Activated naive CD4-positive, alpha-beta T cell treated with anti-CD3 and anti-CD28 coated beads, Interleukin-2, amount 50 U/mL, for 72 hours (primary cell): Measurements from ENCODE around the gene IRF7. TPM values are rescaled to one million over a fixed set of nuclear protein-coding genes. Genes with fewer than 3 reads are reported as not detected.
A peak's percentile ranks its signal among the peaks of the same experiment; 100 is the strongest.

Source experiments
- ATAC-seq, 2 donors: fragments of 150-1000 bp; cut with Tn5 transposase; 2 replicates each; pipeline ENCODE4 v1.10.0; 2021; ENCODE audit warnings: mild to moderate bottlenecking in 2 of 2, moderate library complexity in 2 of 2
- DNase-seq, 2 donors: peaks; one replicate each; pipeline ENCODE4 v3.0.0; 2021 to 2022; ENCODE audit warnings: low spot score in 2 of 2
- H3K27ac Mint-ChIP-seq, 2 donors: one replicate each; pipeline ENCODE4 v1.8.0; 2022; ENCODE audit warnings: mild to moderate bottlenecking in 2 of 2, mixed read lengths in 2 of 2
- H3K36me3 Mint-ChIP-seq, 2 donors: one replicate each; pipeline ENCODE4 v1.8.0; 2022; ENCODE audit warnings: mixed read lengths in 2 of 2
- H3K9me3 Mint-ChIP-seq, 2 donors: one replicate each; pipeline ENCODE4 v1.8.0; 2022; ENCODE audit warnings: mixed read lengths in 2 of 2
- total RNA-seq, 2 donors: library from RNA; stranded (reverse); gene quantifications; one replicate each; pipeline ENCODE4 v1.2.3, GENCODE V29; 2022

The IRF7 gene
- total RNA-seq, 2 donors from 2014 or later, result 25.3 to 104 TPM

- DNase-seq, result no peak
- H3K9me3 Mint-ChIP-seq, result no peaks in the 10 kb centered on the region
- peak overlapping the region; percentile 44 to 87 for H3K27ac Mint-ChIP-seq
- H3K36me3 Mint-ChIP-seq, result peaks cover 0 to 13% of the 10 kb centered on the region in 2 donors
- no peak for ATAC-seq
Observed at GRCh38 chr11:616320-617198, 809 bp upstream of the IRF7 start.

DNA sequence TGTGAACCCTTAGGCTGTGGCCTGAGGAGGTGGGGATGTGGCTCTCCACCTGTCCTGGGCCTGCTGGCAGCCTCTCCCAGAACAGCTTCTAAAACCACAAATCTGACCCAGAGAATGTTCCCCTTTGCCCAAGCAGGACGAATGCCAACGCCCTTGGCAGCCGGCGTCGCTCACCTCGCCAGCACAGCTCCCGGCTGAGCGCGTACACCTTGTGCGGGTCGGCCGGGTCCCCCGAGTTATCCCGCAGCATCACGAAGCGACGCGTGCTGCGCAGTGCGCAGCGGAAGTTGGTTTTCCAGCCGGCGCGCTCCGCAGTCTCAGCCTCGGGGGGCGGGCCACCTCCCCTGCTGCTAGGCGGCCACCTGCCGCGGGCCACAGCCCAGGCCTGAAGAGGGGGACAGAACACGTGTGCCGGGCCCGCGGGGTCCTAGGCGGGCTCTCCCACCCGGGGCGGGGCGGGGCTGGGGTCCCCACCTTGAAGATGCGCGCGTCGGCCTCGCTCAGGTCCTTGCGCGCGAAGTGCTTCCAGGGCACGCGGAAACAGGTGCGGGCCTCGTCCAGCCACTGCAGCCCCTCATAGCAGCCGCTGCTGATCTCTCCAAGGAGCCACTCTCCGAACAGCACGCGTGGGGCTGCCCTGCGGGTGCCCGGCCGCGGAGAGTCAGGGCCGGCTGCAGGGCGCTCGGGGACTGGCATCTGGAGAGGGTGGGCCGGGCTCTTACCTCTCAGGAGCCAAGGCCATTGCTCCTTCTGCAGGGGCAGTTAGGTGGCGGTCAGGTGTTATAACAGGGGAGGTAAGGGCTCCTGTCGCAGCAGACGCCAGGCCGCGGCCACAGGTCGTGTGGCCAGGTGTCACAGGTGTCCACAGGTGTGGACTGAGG lies 887 bp downstream of the IRF7 start:
- peaks cover 0 to 13% of the 10 kb centered on the region in 2 donors for H3K36me3 Mint-ChIP-seq
- DNase-seq (no peak), ATAC-seq (peak in 1 of 2 donors; percentile 1)
- peak overlapping the region; percentile 87 to 92 for H3K27ac Mint-ChIP-seq
- no peaks in the 10 kb centered on the region for H3K9me3 Mint-ChIP-seq

DNA sequence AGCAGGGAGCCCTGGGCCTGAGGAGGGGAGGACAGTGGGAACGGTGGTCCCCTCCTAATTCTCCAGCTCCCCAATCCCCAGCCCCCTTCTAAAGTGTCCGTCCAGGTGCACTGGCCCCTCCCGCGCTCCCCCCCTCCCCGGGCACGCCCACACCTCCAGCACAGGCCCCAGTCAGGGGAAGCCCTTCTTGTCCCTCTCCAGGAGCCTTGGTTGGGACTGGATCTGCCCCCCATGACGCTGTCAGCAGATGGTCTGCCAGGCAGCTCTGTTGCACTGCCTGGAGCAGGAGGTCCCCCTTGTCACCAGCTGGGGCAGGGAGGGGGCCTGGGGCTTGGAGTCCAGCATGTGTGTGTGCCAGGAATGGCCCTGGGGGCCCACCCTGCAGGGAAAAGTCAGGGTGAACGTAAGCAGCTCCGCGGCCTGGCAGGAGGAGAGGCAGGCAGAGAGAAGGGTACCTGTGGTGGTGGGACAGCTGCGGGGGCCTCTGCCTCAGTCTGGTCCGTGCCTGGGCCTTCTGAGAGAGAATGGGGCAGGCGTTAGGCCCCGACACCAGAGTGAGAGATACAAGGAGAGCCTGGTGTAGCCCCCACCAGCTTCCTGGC lies 1.6 kb downstream of the IRF7 start:
- ATAC-seq (peak in 1 of 2 donors; percentile 0), DNase-seq (no peak)
- H3K27ac Mint-ChIP-seq, result peak overlapping the region; percentile 82 to 92

GRCh38 chr11:613369-613968 lies 2.3 kb downstream of the IRF7 start:
- DNase-seq (peak in 1 of 2 donors; percentile 68), ATAC-seq (peak; percentile 17 to 40)
- Mint-ChIP-seq H3K36me3 (peaks cover 0 to 13% of the 10 kb centered on the region in 2 donors), H3K27ac (peak overlapping the region; percentile 44 to 82), H3K9me3 (no peaks in the 10 kb centered on the region)

More for the DNA sequence above, 1.6 kb downstream of the IRF7 start:
- Mint-ChIP-seq H3K36me3 (peaks cover 0 to 13% of the 10 kb centered on the region in 2 donors), H3K9me3 (no peaks in the 10 kb centered on the region)

GRCh38 chr11:612961-613300 lies 2.8 kb downstream of the IRF7 start:
- H3K27ac Mint-ChIP-seq, result peak overlapping the region; percentile 35 to 68
- no peak for DNase-seq

DNA sequence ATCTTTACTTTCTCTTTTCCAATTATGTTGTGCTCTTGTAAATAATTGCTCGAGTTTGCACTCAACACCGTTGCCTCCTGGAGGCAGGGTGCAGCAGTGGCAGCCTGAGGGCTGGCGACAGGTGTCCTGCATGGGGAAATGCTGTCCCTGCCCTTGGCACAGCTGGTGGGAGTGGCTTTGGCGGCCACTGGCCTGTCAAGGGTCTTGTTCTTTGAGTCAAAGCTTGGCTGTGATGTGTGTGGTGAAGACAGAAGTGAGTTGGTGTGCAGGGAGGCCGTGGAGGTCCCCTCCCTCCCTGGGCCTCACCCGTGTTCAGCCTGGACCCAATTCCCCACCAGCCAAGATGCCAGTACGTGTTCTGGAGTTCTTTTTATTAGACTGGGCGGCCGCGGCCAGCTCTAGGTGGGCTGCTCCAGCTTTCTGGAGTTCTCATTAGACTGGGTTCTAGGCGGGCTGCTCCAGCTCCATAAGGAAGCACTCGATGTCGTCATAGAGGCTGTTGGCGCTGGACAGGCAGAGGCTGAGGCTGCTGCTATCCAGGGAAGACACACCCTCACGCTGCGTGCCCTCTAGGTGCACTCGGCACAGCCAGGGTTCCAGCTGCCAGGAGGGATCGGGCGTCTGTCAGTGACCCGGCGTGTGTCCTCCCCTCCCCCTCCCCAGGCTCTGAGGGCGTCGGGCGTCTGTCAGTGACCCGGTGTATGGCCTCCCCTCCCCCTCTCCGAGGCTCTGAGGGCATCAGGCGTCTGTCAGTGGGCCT lies 3.4 kb downstream of the IRF7 start:
- DNase-seq, result no peak
- no peak for ATAC-seq
- H3K27ac Mint-ChIP-seq, result peak overlapping the region; percentile 35 to 88
- H3K36me3 Mint-ChIP-seq, result peaks cover 0 to 13% of the 10 kb centered on the region in 2 donors
- no peaks in the 10 kb centered on the region for H3K9me3 Mint-ChIP-seq

More at GRCh38 chr11:612961-613300, 2.8 kb downstream of the IRF7 start:
- no peak for ATAC-seq
- Mint-ChIP-seq H3K9me3 (no peaks in the 10 kb centered on the region), H3K36me3 (peaks cover 0 to 13% of the 10 kb centered on the region in 2 donors)

DNA sequence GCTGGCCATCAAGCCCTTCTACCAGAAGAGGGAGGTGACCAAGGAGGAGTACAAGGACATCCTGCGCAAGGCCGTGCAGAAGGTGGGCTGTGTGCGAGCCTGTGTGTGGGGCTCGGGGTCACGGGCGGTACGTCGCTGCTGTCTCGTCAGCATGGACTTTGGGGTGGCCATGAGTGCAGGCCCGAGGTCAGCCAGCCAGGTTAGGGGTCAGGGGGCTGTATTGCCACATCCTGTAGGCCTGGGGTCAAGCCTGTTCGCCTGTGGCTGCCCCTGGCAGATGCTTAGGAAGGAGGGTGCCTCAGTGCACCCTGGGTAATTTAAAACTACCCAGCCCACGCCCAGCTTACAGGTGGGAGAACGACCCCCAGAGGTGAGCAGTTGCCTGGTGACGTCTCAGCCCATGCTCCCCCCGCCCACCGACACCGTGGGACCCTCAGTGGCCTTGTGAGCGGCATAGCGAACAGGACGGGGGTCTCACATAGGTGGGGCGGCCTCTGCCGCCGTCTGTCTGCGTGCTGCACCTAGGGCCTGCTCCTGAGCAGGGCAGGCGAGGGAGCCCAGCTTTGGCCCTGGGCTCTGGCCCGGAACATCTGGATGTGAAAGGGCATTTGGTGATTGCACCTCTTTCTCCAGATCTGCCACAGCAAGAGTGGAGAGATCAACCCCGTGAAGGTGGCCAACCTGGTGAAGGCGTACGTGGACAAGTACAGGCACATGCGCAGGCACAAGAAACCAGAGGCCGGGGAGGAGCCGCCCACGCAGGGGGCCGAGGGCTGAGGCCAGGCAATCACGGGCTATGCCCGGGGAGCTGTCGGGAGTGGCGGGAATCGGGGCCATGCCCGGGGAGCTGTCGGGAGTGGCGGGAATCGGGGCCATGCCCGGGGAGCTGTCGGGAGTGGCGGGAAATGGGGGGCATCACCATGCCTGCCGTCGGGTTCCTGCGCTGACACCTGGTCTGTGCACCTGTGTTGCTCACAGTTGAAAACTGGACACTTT lies 4.5 kb downstream of the IRF7 start:
- no peaks in the 10 kb centered on the region for H3K9me3 Mint-ChIP-seq
- H3K36me3 Mint-ChIP-seq, result peaks cover 0 to 21% of the 10 kb centered on the region in 2 donors
- no peak for ATAC-seq
- DNase-seq, result no peak
- H3K27ac Mint-ChIP-seq, result peak overlapping the region; percentile 81 to 92

DNA sequence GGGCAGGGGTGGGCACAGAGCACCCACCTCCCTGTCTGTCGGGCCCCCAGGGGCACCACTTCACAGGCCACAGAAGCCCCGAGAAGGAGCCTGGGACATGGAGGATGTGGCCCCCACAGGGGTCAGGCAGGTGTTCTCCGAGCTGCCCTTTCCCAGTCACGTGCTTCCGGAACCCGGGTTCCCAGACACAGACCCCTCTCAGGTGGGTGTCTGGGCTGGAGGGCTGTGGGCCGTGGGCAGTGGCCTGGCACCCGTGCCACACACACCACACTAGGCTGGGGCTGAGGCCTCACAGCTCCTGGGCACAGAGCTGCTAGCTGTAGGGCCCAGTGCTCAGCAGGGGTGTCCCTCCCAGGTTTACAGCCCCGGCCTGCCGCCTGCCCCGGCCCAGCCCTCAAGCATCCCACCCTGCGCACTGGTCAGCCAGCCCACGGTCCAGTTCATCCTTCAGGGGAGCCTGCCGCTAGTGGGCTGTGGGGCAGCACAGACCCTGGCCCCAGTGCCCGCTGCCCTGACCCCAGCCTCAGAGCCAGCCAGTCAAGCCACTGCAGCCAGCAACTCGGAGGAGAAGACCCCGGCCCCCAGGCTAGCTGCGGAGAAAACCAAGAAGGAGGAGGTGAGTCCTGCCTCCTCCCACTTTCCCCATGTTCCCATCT lies 5.5 kb downstream of the IRF7 start:
- H3K36me3 Mint-ChIP-seq, result peaks cover 0 to 21% of the 10 kb centered on the region in 2 donors
- DNase-seq (no peak), ATAC-seq (no peak)
- no peaks in the 10 kb centered on the region for H3K9me3 Mint-ChIP-seq
- H3K27ac Mint-ChIP-seq, result peak overlapping the region; percentile 81 to 92

- H3K9me3 Mint-ChIP-seq, result no peaks in the 10 kb centered on the region
- DNase-seq, result no peak
- peaks cover 0 to 17% of the 10 kb centered on the region in 2 donors for H3K36me3 Mint-ChIP-seq
Observed at GRCh38 chr11:609341-609811, 6.4 kb downstream of the IRF7 start.

GRCh38 chr11:608791-609251 lies 6.9 kb downstream of the IRF7 start:
- Mint-ChIP-seq H3K27ac (peak overlapping the region in 1 of 2 donors; percentile 90), H3K9me3 (no peaks in the 10 kb centered on the region), H3K36me3 (peaks cover 0 to 13% of the 10 kb centered on the region in 2 donors)
- DNase-seq, result no peak
- ATAC-seq, result no peak

More at GRCh38 chr11:609341-609811, 6.4 kb downstream of the IRF7 start:
- ATAC-seq, result no peak
- no peak overlapping the region for H3K27ac Mint-ChIP-seq

GRCh38 chr11:607971-608659 lies 7.6 kb downstream of the IRF7 start:
- H3K9me3 Mint-ChIP-seq, result no peaks in the 10 kb centered on the region
- peak overlapping the region in 1 of 2 donors; percentile 90 for H3K27ac Mint-ChIP-seq
- no peak for DNase-seq
- ATAC-seq, result no peak
- H3K36me3 Mint-ChIP-seq, result peaks cover 0 to 13% of the 10 kb centered on the region in 2 donors

GRCh38 chr11:607020-607780 lies 8.6 kb downstream of the IRF7 start:
- Mint-ChIP-seq H3K27ac (peak overlapping the region in 1 of 2 donors; percentile 63), H3K36me3 (peaks cover 0 to 11% of the 10 kb centered on the region in 2 donors)
- no peak for DNase-seq

DNA sequence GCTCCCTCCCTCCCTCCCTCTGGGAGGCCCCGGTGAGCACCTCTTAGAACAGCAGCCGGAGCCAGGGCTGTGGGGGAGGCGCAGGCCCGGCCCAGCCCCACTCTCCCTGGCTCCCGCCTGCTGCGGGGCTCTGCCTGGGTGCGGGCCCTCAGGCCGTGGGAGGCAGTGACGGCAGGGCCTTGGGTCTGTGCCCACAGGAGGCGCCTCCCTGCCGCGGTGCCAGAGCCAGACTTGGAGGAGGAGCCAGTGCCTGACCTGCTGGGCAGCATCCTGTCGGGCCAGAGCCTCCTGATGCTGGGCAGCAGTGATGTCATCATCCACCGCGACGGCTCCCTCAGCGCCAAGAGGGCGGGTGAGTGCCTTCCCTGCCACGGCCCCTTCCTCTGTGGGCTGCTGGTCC lies 9.5 kb downstream of the IRF7 start:
- Mint-ChIP-seq H3K27ac (no peak overlapping the region), H3K36me3 (peaks cover 0 to 8% of the 10 kb centered on the region in 2 donors), H3K9me3 (no peaks in the 10 kb centered on the region)
- no peak for DNase-seq
- no peak for ATAC-seq

More at GRCh38 chr11:607020-607780, 8.6 kb downstream of the IRF7 start:
- no peak for ATAC-seq
- H3K9me3 Mint-ChIP-seq, result no peaks in the 10 kb centered on the region
